ENCODE data around the gene RETREG3. TPM values are rescaled to one million over a fixed set of nuclear protein-coding genes. Genes with fewer than 3 reads are reported as not detected.

RETREG3 gene
- total and polyA plus RNA-seq, 9 of the 15 experiments (the other 6 are each of a cell fraction or from before 2014, with no cell fraction given) = 4.1 to 39.0 (median 16.9) TPM

DNA sequence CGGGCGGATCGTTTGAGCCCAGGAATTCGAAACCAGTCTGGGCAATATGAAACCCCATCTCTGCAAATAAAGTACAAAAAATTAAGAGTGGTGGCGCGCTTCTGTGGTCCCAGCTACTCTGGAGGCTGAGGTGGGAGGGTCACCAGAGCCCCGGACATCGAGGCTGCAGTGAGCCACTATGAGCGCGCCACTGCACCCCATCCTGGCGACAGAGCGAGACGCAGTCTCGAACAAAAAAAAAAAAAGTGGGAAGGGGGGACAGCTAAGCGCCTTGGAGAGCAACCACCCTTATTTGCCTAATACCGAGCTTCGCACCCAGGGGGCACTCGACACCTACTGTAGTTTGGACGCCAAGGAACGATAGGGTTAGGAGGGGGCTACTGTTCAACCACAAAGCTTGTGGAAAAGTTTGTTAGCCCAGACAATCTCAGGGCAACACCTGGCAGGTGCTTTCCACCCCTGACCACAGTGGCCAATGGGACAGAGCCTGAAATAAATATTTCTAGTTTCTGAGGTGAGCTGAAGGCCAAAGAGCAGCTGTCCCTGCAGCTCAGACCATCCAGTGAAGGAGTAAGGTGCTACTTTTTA, 30.8 kb downstream of the RETREG3 start (continued):
- no peak for TF ChIP-seq NR2C1 (IDR thresholded peaks at IDR 0.05)
- TF ChIP-seq NR2C1 (tag; IDR thresholded peaks at IDR 0.05) = no peak
- no peak for TF ChIP-seq ZNF134 (CRISPR knock-in tag; conservative IDR thresholded peaks at IDR 0.05)
- no peak for TF ChIP-seq SPI1 (IDR thresholded peaks at IDR 0.05; ENCODE audit: borderline replicate concordance, low read depth, low read length)
- TF ChIP-seq, protein P1, sequence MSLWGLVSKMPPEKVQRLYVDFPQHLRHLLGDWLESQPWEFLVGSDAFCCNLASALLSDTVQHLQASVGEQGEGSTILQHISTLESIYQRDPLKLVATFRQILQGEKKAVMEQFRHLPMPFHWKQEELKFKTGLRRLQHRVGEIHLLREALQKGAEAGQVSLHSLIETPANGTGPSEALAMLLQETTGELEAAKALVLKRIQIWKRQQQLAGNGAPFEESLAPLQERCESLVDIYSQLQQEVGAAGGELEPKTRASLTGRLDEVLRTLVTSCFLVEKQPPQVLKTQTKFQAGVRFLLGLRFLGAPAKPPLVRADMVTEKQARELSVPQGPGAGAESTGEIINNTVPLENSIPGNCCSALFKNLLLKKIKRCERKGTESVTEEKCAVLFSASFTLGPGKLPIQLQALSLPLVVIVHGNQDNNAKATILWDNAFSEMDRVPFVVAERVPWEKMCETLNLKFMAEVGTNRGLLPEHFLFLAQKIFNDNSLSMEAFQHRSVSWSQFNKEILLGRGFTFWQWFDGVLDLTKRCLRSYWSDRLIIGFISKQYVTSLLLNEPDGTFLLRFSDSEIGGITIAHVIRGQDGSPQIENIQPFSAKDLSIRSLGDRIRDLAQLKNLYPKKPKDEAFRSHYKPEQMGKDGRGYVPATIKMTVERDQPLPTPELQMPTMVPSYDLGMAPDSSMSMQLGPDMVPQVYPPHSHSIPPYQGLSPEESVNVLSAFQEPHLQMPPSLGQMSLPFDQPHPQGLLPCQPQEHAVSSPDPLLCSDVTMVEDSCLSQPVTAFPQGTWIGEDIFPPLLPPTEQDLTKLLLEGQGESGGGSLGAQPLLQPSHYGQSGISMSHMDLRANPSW (CRISPR knock-in tag; IDR thresholded peaks at IDR 0.05) = no peak
- no peak for TF ChIP-seq DIDO1 (tag; IDR thresholded peaks at IDR 0.05; ENCODE audit: low read depth)
- TF ChIP-seq, protein P2, sequence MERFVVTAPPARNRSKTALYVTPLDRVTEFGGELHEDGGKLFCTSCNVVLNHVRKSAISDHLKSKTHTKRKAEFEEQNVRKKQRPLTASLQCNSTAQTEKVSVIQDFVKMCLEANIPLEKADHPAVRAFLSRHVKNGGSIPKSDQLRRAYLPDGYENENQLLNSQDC (CRISPR knock-in tag; IDR thresholded peaks at IDR 0.05) = no peak
- no peak for TF ChIP-seq MBD2 (IDR thresholded peaks at IDR 0.05; ENCODE audit: borderline replicate concordance, low read depth)
- TF ChIP-seq NCOA2 (IDR thresholded peaks at IDR 0.05; ENCODE audit: partially characterized antibody in 2 of 2) = no peak
- TF ChIP-seq CHD1 (IDR thresholded peaks at IDR 0.05; ENCODE audit: low read length) = no peak
- TF ChIP-seq, protein P3, sequence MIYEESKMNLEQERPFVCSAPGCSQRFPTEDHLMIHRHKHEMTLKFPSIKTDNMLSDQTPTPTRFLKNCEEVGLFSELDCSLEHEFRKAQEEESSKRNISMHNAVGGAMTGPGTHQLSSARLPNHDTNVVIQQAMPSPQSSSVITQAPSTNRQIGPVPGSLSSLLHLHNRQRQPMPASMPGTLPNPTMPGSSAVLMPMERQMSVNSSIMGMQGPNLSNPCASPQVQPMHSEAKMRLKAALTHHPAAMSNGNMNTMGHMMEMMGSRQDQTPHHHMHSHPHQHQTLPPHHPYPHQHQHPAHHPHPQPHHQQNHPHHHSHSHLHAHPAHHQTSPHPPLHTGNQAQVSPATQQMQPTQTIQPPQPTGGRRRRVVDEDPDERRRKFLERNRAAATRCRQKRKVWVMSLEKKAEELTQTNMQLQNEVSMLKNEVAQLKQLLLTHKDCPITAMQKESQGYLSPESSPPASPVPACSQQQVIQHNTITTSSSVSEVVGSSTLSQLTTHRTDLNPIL (CRISPR knock-in tag; IDR thresholded peaks at IDR 0.05) = no peak
- TF ChIP-seq ZNF551 (CRISPR knock-in tag; IDR thresholded peaks at IDR 0.05) = no peak
- peak; percentile 11 to 65; a peak in 3 of 4 replicates for TF ChIP-seq TBL1XR1 (IDR thresholded peaks at IDR 0.05; ENCODE audit: low read length in 2 of 2)
- peak in 1 of 2 experiments; percentile 23; a peak in 1 of 4 replicates for TF ChIP-seq RCOR1 (IDR thresholded peaks at IDR 0.05; ENCODE audit: borderline replicate concordance in 1 of 2, low read depth in 2 of 2, low read length in 2 of 2)
- TF ChIP-seq HNRNPLL (IDR thresholded peaks at IDR 0.05; ENCODE audit: low read depth, low read length, poor library complexity, severe bottlenecking) = no peak
- no peak for TF ChIP-seq SREBF1 (IDR thresholded peaks at IDR 0.05; ENCODE audit: borderline replicate concordance, low read depth, low read length)
- TF ChIP-seq, protein P4, sequence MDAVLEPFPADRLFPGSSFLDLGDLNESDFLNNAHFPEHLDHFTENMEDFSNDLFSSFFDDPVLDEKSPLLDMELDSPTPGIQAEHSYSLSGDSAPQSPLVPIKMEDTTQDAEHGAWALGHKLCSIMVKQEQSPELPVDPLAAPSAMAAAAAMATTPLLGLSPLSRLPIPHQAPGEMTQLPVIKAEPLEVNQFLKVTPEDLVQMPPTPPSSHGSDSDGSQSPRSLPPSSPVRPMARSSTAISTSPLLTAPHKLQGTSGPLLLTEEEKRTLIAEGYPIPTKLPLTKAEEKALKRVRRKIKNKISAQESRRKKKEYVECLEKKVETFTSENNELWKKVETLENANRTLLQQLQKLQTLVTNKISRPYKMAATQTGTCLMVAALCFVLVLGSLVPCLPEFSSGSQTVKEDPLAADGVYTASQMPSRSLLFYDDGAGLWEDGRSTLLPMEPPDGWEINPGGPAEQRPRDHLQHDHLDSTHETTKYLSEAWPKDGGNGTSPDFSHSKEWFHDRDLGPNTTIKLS (IDR thresholded peaks at IDR 0.05; ENCODE audit: borderline replicate concordance, low read depth) = no peak
- TF ChIP-seq PHF8 (IDR thresholded peaks at IDR 0.05; ENCODE audit: borderline replicate concordance, low read length) = no peak
- no peak for TF ChIP-seq ZNF184 (CRISPR knock-in tag; IDR thresholded peaks at IDR 0.05)
- TF ChIP-seq ZNF561 (CRISPR knock-in tag; conservative IDR thresholded peaks at IDR 0.05) = no peak
- no peak for TF ChIP-seq NCOA6 (IDR thresholded peaks at IDR 0.05)
- TF ChIP-seq, protein P5, sequence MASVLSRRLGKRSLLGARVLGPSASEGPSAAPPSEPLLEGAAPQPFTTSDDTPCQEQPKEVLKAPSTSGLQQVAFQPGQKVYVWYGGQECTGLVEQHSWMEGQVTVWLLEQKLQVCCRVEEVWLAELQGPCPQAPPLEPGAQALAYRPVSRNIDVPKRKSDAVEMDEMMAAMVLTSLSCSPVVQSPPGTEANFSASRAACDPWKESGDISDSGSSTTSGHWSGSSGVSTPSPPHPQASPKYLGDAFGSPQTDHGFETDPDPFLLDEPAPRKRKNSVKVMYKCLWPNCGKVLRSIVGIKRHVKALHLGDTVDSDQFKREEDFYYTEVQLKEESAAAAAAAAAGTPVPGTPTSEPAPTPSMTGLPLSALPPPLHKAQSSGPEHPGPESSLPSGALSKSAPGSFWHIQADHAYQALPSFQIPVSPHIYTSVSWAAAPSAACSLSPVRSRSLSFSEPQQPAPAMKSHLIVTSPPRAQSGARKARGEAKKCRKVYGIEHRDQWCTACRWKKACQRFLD (CRISPR knock-in tag; IDR thresholded peaks at IDR 0.05) = no peak; the same call in 1 of the 2 replicates
